Prostate gland (tissue), 2 donors: ENCODE measurements around the gene MAP4.

Source experiments
- CTCF ChIP-seq, 4 experiments: fragments of 200-600 bp in 2 of 4; fragments of 450-650 bp in 2 of 4; sonication (generic) in 2 of 4; IDR thresholded peaks; 1 replicate in 3 of 4; 2 replicates in 1 of 4; pipeline ENCODE4 v1.5.1; 2016 to 2019; ENCODE audit warnings: antibody characterized with exemption in 4 of 4, mild to moderate bottlenecking in 2 of 4, moderate library complexity in 2 of 4
- POLR2AphosphoS5 ChIP-seq: sonication (generic); formaldehyde crosslinking; IDR thresholded peaks from one replicate; pipeline ENCODE4 v1.6.1; 2017; ENCODE audit warnings: antibody characterized with exemption

GRCh38 chr3:48001991-48002390 is 14.2 kb downstream of the MAP4 start:
- TF ChIP-seq POLR2AphosphoS5, result no peak
- no peak for TF ChIP-seq CTCF (IDR thresholded peaks at IDR 0.05)
